Stimulated activated CD4-positive, alpha-beta T cell treated with anti-CD3 and anti-CD28 coated beads, Interleukin-1b, Interleukin-23, amount 100 ng/mL, for 4 hours (primary cell): Measurements from ENCODE around the gene KIAA0040.
A peak's percentile ranks its signal among the peaks of the same experiment; 100 is the strongest.

Experiments used
- DNase-seq, 2 donors: peaks; one replicate each; pipeline ENCODE4 v3.0.0-alpha.2; 2020; ENCODE audit warnings: low read depth in 2 of 2

Gene KIAA0040

GRCh38 chr1:175171036-175171913 lies 21.3 kb downstream of the KIAA0040 start:
- no peak for DNase-seq

- DNase-seq: no peak
These were observed 23.1 kb downstream of the KIAA0040 start for GRCh38 chr1:175169286-175170018.

- no peak for DNase-seq
These were observed 23.8 kb downstream of the KIAA0040 start for GRCh38 chr1:175168782-175169181.

GRCh38 chr1:175167861-175168260 lies 24.7 kb downstream of the KIAA0040 start:
- DNase-seq: no peak

- DNase-seq: no peak
These were observed 25.8 kb downstream of the KIAA0040 start for GRCh38 chr1:175166746-175167145.

DNA sequence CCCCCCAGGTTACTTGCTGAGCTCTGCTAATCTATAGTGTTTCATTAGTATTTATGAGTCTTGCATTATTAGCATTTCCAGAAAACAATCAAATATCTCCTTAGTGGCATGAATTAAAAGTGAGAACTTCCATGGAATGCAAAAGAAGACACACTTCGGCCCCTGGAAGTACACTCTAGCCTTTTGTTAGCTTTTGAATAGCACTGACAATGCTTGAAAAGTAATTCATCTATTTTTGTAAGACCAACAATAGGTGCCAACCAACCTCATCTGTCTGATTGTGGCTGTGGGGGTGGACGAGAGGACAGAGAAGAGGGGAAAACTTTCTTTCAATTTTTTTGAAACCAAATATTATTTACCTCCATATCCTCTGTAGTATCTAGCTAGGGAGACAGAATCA lies 27.8 kb downstream of the KIAA0040 start:
- DNase-seq: no peak

- no peak for DNase-seq
These were observed 28.9 kb downstream of the KIAA0040 start for GRCh38 chr1:175163702-175164101.

- no peak for DNase-seq
These were observed 29.6 kb downstream of the KIAA0040 start for GRCh38 chr1:175162955-175163354.

DNA sequence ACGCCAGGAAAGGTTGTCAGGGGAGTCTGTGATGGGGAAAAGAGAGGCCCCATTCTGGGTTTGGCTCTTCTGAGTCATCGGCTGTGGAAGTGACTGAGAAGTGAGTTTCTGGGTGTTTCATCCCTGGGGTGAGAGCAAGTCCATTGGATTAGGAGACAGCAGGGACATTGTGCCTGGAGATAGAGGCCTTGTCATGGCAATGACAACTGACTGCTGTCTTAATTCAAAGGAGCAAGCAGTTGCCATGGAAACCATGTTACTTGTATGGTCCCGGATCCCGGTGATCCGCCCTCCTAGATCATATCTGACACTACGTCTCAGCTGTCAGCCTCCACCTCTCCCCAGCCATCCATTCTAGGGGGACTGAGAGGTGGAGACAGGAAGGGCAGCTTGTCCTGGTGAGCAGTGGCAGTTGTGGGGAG lies 34.4 kb downstream of the KIAA0040 start:
- DNase-seq: no peak

GRCh38 chr1:175157200-175157599 lies 35.4 kb downstream of the KIAA0040 start:
- no peak for DNase-seq

- DNase-seq: no peak
These were observed 36.6 kb downstream of the KIAA0040 start for GRCh38 chr1:175155936-175156335.

GRCh38 chr1:175155473-175155856 lies 37.1 kb downstream of the KIAA0040 start:
- DNase-seq: no peak

- DNase-seq: peak; percentile 66 to 72
These were observed 37.7 kb downstream of the KIAA0040 start for GRCh38 chr1:175154629-175155472.

- peak; percentile 58 to 68 for DNase-seq
These were observed 40.4 kb downstream of the KIAA0040 start for GRCh38 chr1:175152006-175152652.

DNA sequence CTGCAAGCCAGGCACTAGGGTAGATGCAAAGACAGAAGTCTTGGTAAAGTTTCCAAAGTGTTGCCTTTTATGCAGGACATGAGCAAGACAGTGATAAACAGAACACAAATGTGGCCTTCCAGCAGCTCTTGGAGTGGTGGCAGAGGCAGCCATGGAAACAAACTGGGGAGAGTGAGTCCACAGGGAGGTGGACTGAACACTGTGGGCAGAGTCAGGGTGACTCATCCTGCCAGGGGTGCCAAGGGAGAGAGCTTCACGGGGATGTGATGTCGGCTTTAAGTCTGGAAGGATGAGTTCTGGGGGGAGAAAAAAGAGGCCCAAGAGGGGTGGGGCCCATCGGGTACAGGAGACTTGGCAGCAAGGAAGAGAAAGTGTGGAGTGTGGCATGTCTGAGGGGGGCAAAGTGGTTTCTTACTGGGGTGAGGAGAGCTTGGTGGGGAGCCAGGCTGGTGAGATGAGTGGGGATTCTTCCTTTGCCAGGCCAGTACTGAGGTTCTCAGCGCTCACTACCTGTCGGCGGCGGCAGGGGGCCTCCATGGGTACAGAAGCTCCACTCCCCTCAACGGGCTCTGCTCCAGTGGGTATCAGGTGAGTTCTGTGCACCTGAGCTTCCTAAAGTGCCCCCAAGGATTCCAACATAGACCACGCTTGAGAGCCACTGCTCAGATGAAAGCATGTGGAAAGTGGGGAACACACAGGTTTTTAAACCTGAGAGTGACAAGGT lies 41.8 kb downstream of the KIAA0040 start:
- DNase-seq: no peak

GRCh38 chr1:175148068-175148467 lies 44.5 kb downstream of the KIAA0040 start:
- no peak for DNase-seq

- no peak for DNase-seq
These were observed 45.0 kb downstream of the KIAA0040 start for GRCh38 chr1:175147569-175147968.

GRCh38 chr1:175146529-175147213 lies 45.9 kb downstream of the KIAA0040 start:
- peak; percentile 57 to 65 for DNase-seq

- no peak for DNase-seq
These were observed 46.6 kb downstream of the KIAA0040 start for GRCh38 chr1:175145899-175146528.

- DNase-seq: no peak
These were observed 54.0 kb downstream of the KIAA0040 start for GRCh38 chr1:175138579-175138978.
